ENCODE data around the gene A2M.

- TF ChIP-seq BHLHE40 (IDR thresholded peaks at IDR 0.05; ENCODE audit: borderline replicate concordance) (no peak), CTBP1 (IDR thresholded peaks at IDR 0.05; ENCODE audit: borderline replicate concordance) (no peak), SUZ12 (IDR thresholded peaks at IDR 0.05) (no peak), L3MBTL2 (conservative IDR thresholded peaks at IDR 0.05) (no peak), FOXA1 (IDR thresholded peaks at IDR 0.05) (no peak), FOXK2 (IDR thresholded peaks at IDR 0.05) (no peak)
Observed at GRCh38 chr12:9123781-9124382, 8.2 kb upstream of the A2M start.

All from HEK293T (cell line).